B cell (primary cell): Measurements from ENCODE around the gene FAM53A. TPM values are rescaled to one million over a fixed set of nuclear protein-coding genes. Genes with fewer than 3 reads are reported as not detected.

ENCODE experiments used
- ATAC-seq: fragments of 200-7000 bp; cut with Tn5 transposase; one replicate; pipeline ENCODE4 v1.10.0; 2021; ENCODE audit warnings: low read depth, mild to moderate bottlenecking, moderate number of reproducible peaks, moderate library complexity
- CTCF ChIA-PET: fragments of 350-600 bp; sonication (Branson Sonifier 250); formaldehyde crosslinking; loops from one replicate; lab custom pipeline; 2021; ENCODE audit warnings: antibody characterized with exemption, inconsistent platforms; lab: Charles Lee
- POLR2A ChIA-PET: fragments of 350-600 bp; sonication (Branson Sonifier 250); formaldehyde crosslinking; loops from one replicate; lab custom pipeline; 2021; ENCODE audit warnings: antibody characterized with exemption; lab: Charles Lee
- DNase-seq: peaks from one replicate; pipeline ENCODE4 v3.0.0; 2013
- H2AFZ ChIP-seq: 2 replicates; pipeline ENCODE4 v1.6.1; 2012; ENCODE audit warnings: mild to moderate bottlenecking, low read depth, low read length; ENCODE audit not compliant: insufficient read depth, poor library complexity, severe bottlenecking
- H3K27ac ChIP-seq, 2 donors: 1 replicate in 1 of 2; 2 replicates in 1 of 2; pipeline ENCODE4 v1.5.1; 2012 to 2013; ENCODE audit warnings: low read length in 2 of 2, mild to moderate bottlenecking in 2 of 2, moderate library complexity in 1 of 2
- H3K27me3 ChIP-seq, 4 experiments: fragments of 200-600 bp in 1 of 4; sonication (generic) in 1 of 4; replicated peaks in 1 of 4; 1 replicate in 2 of 4; 2 replicates in 2 of 4; pipeline versions ENCODE4 v1.6.1 to v1.7.0; 2013 to 2016; ENCODE audit warnings: low read length in 3 of 4, mild to moderate bottlenecking in 2 of 4, mixed read lengths in 1 of 4, moderate library complexity in 1 of 4; ENCODE audit not compliant: insufficient read depth in 4 of 4, control insufficient read depth in 3 of 4; ENCODE audit errors: control extremely low read depth in 1 of 4
- H3K36me3 ChIP-seq, 2 experiments: replicated peaks in 1 of 2; 1 replicate in 1 of 2; 2 replicates in 1 of 2; pipeline versions ENCODE4 v1.6.1 to v1.7.1; 2013; ENCODE audit warnings: low read length in 1 of 2; ENCODE audit not compliant: insufficient read depth in 2 of 2, control insufficient read depth in 1 of 2; ENCODE audit errors: control extremely low read depth in 1 of 2, extremely low read depth in 1 of 2
- H3K4me1 ChIP-seq, 2 donors: fragments of 200-600 bp in 1 of 2; sonication (generic) in 1 of 2; 1 replicate in 1 of 2; 2 replicates in 1 of 2; pipeline versions ENCODE4 v1.5.1 to v1.6.1; 2013 to 2017; ENCODE audit warnings: low read length in 2 of 2; ENCODE audit not compliant: control insufficient read depth in 2 of 2, insufficient read depth in 2 of 2
- H3K4me2 ChIP-seq: replicated peaks from 2 replicates; pipeline ENCODE3; 2012; ENCODE audit warnings: mild to moderate bottlenecking, low read depth, low read length; ENCODE audit not compliant: poor library complexity, severe bottlenecking
- H3K4me3 ChIP-seq, 5 experiments: fragments of 200-600 bp in 1 of 5; sonication (generic) in 1 of 5; 1 replicate in 3 of 5; 2 replicates in 2 of 5; pipeline versions ENCODE4 v1.5.1 to v1.7.0; 2011 to 2016; ENCODE audit warnings: low read length in 4 of 5, mild to moderate bottlenecking in 4 of 5, low read depth in 2 of 5, control low read depth in 1 of 5, moderate library complexity in 1 of 5; ENCODE audit not compliant: insufficient read depth in 1 of 5; ENCODE audit errors: control extremely low read depth in 1 of 5, extremely low read depth in 1 of 5
- H3K79me2 ChIP-seq: fragments of 200-600 bp; sonication (generic); one replicate; pipeline ENCODE4 v1.6.0; 2016; ENCODE audit warnings: low read length; ENCODE audit not compliant: control insufficient read depth, insufficient read depth
- H3K9ac ChIP-seq: fragments of 200-600 bp; sonication (generic); 2 replicates; pipeline ENCODE4 v1.6.1; 2017; ENCODE audit warnings: mild to moderate bottlenecking, low read length, moderate library complexity
- H3K9me3 ChIP-seq, 3 donors: one replicate each; pipeline versions ENCODE4 v1.6.1 to v1.7.1; 2013; ENCODE audit warnings: low read length in 2 of 3; ENCODE audit not compliant: control insufficient read depth in 2 of 3, insufficient read depth in 1 of 3; ENCODE audit errors: control extremely low read depth in 1 of 3
- H4K20me1 ChIP-seq: 2 replicates; pipeline ENCODE4 v1.6.0; 2012; ENCODE audit warnings: mild to moderate bottlenecking, low read length; ENCODE audit not compliant: insufficient read depth, control insufficient read depth, poor library complexity, severe bottlenecking
- H3K27ac Mint-ChIP-seq: one replicate; pipeline ENCODE4 v1.8.0; 2021; ENCODE audit warnings: mixed read lengths
- H3K27me3 Mint-ChIP-seq: one replicate; pipeline ENCODE4 v1.8.0; 2021; ENCODE audit warnings: mixed read lengths
- H3K4me1 Mint-ChIP-seq: one replicate; pipeline ENCODE4 v1.8.0; 2021; ENCODE audit warnings: mixed read lengths
- H3K4me3 Mint-ChIP-seq: one replicate; pipeline ENCODE4 v1.8.0; 2021; ENCODE audit warnings: mixed read lengths
- H3K9me3 Mint-ChIP-seq: one replicate; pipeline ENCODE4 v1.8.0; 2022; ENCODE audit warnings: mixed read lengths; ENCODE audit not compliant: insufficient read depth
- EZH2 ChIP-seq: IDR thresholded peaks from 2 replicates; pipeline ENCODE4 v1.6.1; 2012; ENCODE audit warnings: borderline replicate concordance, low read depth, mild to moderate bottlenecking, moderate library complexity, low read length; ENCODE audit not compliant: insufficient read depth, poor library complexity, severe bottlenecking
- WGBS: methylation state at CpG from one replicate; pipeline ENCODE4 v1.1.5; 2013; ENCODE audit warnings: missing lambda C conversion rate; ENCODE audit not compliant: insufficient coverage; 5-methylcytosine and 5-hydroxymethylcytosine counted together
- intact Hi-C: fragments of 100-400 bp; cut with micrococcal nuclease; formaldehyde crosslinking; loops from one replicate; pipeline ENCODE4 v1.10.0; 2022
- polyA plus RNA-seq: library from polyadenylated mRNA; depleted of rRNA; stranded (reverse); fragments of >200 nt; gene quantifications from 2 replicates; pipeline ENCODE4 v1.2.3, GENCODE V29; 2012
- total RNA-seq, 2 donors: library from RNA; stranded (reverse); fragments of 120-200 nt in 1 of 2; gene quantifications; 1 replicate in 1 of 2; 2 replicates in 1 of 2; pipeline versions ENCODE4 v1.2.3 to v1.2.4, GENCODE V29; 2013 to 2022
- TF ChIP-seq, protein P1 (sequence below): fragments of 200-600 bp; IDR thresholded peaks from one replicate; pipeline ENCODE4 v1.8.0; 2022; ENCODE audit warnings: antibody characterized with exemption, mild to moderate bottlenecking

The FAM53A gene
- total and polyA plus RNA-seq, 2 donors (not counting 1 experiment from before 2014, with no cell fraction given) = 2.2 to 4.2 TPM

DNA sequence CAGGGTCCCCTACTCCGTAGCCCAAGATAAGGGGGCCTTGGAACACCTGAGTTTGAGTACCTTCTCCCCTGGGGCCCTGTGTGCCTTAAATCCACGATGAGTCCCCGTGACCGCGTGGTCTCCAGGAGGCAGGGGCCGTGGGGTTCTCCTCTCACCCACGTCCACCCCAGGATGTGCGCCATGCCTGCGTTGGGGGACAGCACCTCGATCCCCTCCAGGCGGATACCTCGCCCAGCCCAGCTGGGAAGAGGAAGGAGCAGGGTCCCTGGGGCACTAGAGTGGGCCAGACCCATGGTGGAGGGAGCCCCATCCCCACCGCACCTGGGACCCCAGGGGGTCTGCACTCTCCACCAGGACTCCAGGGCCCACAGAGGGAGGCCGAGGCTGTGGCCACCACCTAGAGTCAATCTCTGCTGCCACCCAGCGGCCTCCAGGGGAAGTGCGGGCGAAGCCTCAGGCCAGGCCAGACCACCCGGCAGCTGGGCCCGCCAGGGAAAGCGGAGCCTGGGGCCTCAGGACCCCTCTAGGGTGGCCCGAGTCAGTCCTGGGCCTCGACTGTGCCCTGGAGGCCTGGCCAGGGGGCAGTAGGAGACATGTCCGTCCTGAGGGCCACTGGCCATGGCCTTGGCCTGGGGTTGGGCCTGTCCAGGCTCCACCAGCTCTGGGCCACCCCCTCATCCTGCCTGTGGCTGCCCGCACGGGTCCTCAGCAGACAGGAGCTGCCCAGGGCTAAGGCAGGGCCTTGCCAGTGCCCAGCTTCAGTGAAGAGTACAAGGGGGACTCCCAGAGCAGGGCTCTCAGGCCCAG is 55.0 kb downstream of the FAM53A start:
- CTCF ChIA-PET = interaction anchor here (0.9 to 2.1 kb wide), 8 partner anchors 14 to 886 kb away, joined by 3 to 22 read pairs (median 3); no protein-coding TSS in a partner anchor
- Histone ChIP-seq H3K27ac (no peak overlapping the region), H3K36me3 (no peaks in the 10 kb centered on the region), H2AFZ (no peak overlapping the region), H4K20me1 (no peaks in the 10 kb centered on the region), H3K27me3 (peaks cover 0 to 4% (median 0%) of the 10 kb centered on the region in 4 experiments), H3K4me2 (no peak overlapping the region), H3K9ac (no peak overlapping the region), H3K9me3 (peaks cover 0 to 18% (median 0%) of the 10 kb centered on the region in 3 donors), H3K4me3 (no peak overlapping the region), H3K79me2 (no peaks in the 10 kb centered on the region), H3K4me1 (peaks cover 0 to 4% of the 10 kb centered on the region in 2 donors)
- 47% methylated on average over 25 of the region's 25 CpGs for WGBS
- ATAC-seq (peak; percentile 70), DNase-seq (peak; percentile 72)
- TF ChIP-seq EZH2 = no peak
- TF ChIP-seq, protein P1, sequence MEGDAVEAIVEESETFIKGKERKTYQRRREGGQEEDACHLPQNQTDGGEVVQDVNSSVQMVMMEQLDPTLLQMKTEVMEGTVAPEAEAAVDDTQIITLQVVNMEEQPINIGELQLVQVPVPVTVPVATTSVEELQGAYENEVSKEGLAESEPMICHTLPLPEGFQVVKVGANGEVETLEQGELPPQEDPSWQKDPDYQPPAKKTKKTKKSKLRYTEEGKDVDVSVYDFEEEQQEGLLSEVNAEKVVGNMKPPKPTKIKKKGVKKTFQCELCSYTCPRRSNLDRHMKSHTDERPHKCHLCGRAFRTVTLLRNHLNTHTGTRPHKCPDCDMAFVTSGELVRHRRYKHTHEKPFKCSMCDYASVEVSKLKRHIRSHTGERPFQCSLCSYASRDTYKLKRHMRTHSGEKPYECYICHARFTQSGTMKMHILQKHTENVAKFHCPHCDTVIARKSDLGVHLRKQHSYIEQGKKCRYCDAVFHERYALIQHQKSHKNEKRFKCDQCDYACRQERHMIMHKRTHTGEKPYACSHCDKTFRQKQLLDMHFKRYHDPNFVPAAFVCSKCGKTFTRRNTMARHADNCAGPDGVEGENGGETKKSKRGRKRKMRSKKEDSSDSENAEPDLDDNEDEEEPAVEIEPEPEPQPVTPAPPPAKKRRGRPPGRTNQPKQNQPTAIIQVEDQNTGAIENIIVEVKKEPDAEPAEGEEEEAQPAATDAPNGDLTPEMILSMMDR = peak; percentile 96
- Mint-ChIP-seq H3K4me1 (no peaks in the 10 kb centered on the region), H3K9me3 (no peaks in the 10 kb centered on the region), H3K27me3 (no peaks in the 10 kb centered on the region), H3K27ac (no peak overlapping the region), H3K4me3 (no peak overlapping the region)
- POLR2A ChIA-PET = no interaction called here
- intact Hi-C loops = no loop called here
